ENCODE results near the gene LHX4.

LHX4 gene

GRCh38 chr1:180243517-180244221, 13.6 kb downstream of the LHX4 start:
- DNase-seq (ENCODE audit: low read depth in 2 of 2) = no peak

GRCh38 chr1:180244840-180245239, 14.8 kb downstream of the LHX4 start:
- DNase-seq (ENCODE audit: low read depth in 2 of 2) = no peak

- DNase-seq (ENCODE audit: low read depth in 2 of 2) = no peak
These were observed 16.5 kb downstream of the LHX4 start for GRCh38 chr1:180246579-180246978.

GRCh38 chr1:180247061-180247460, 17.0 kb downstream of the LHX4 start:
- DNase-seq (ENCODE audit: low read depth in 2 of 2) = no peak

- no peak for DNase-seq (ENCODE audit: low read depth in 2 of 2)
These were observed 17.5 kb downstream of the LHX4 start for GRCh38 chr1:180247580-180247979.

GRCh38 chr1:180248176-180248575, 18.1 kb downstream of the LHX4 start:
- DNase-seq (ENCODE audit: low read depth in 2 of 2) = no peak

GRCh38 chr1:180248731-180249681, 18.9 kb downstream of the LHX4 start:
- no peak for DNase-seq (ENCODE audit: low read depth in 2 of 2)

GRCh38 chr1:180249725-180250498, 19.8 kb downstream of the LHX4 start:
- no peak for DNase-seq (ENCODE audit: low read depth in 2 of 2)

GRCh38 chr1:180250499-180250770, 20.4 kb downstream of the LHX4 start:
- DNase-seq (ENCODE audit: low read depth in 2 of 2) = no peak

GRCh38 chr1:180250883-180251509, 20.9 kb downstream of the LHX4 start:
- DNase-seq (ENCODE audit: low read depth in 2 of 2) = no peak

- DNase-seq (ENCODE audit: low read depth in 2 of 2) = no peak
These were observed 21.7 kb downstream of the LHX4 start for GRCh38 chr1:180251526-180252305.

- peak; percentile 58 to 71 for DNase-seq (ENCODE audit: low read depth in 2 of 2)
These were observed 22.8 kb downstream of the LHX4 start for GRCh38 chr1:180252638-180253536.

GRCh38 chr1:180253585-180254495, 23.8 kb downstream of the LHX4 start:
- DNase-seq (ENCODE audit: low read depth in 2 of 2) = no peak

- no peak for DNase-seq (ENCODE audit: low read depth in 2 of 2)
These were observed 24.4 kb downstream of the LHX4 start for GRCh38 chr1:180254496-180254819.

GRCh38 chr1:180254854-180255253, 24.8 kb downstream of the LHX4 start:
- DNase-seq (ENCODE audit: low read depth in 2 of 2) = no peak

- DNase-seq (ENCODE audit: low read depth in 2 of 2) = no peak
These were observed 25.7 kb downstream of the LHX4 start for GRCh38 chr1:180255536-180256340.

GRCh38 chr1:180256341-180257027, 26.4 kb downstream of the LHX4 start:
- DNase-seq (ENCODE audit: low read depth in 2 of 2) = no peak

- no peak for DNase-seq (ENCODE audit: low read depth in 2 of 2)
These were observed 26.9 kb downstream of the LHX4 start for GRCh38 chr1:180257028-180257386.
